RWPE1 (cell line): Measurements from ENCODE around the gene PPP1R27.

ENCODE experiments used
- CTCF ChIA-PET: fragments of 350-600 bp; sonication (Branson Sonifier 250); formaldehyde crosslinking; extraction: SDS; loops from one replicate; lab custom pipeline; 2021; lab: Yijun Ruan, JAX
- POLR2A ChIA-PET: fragments of 400-600 bp; formaldehyde crosslinking; extraction: SDS; loops from one replicate; lab custom pipeline; 2020; ENCODE audit warnings: antibody characterized with exemption; ENCODE audit not compliant: low non-redundant PET; lab: Yijun Ruan, JAX
- DNase-seq: peaks from one replicate; pipeline ENCODE4 v3.0.0; 2012; ENCODE audit warnings: low spot score
- H3K27ac ChIP-seq: fragments of 450-650 bp; 2 replicates; pipeline ENCODE4 v1.5.1; 2017
- TF ChIP-seq, protein P1 (sequence below): fragments of 450-650 bp; conservative IDR thresholded peaks from 2 replicates; pipeline ENCODE4 v1.5.1; 2017; ENCODE audit warnings: low read depth, mild to moderate bottlenecking

Gene PPP1R27

DNA sequence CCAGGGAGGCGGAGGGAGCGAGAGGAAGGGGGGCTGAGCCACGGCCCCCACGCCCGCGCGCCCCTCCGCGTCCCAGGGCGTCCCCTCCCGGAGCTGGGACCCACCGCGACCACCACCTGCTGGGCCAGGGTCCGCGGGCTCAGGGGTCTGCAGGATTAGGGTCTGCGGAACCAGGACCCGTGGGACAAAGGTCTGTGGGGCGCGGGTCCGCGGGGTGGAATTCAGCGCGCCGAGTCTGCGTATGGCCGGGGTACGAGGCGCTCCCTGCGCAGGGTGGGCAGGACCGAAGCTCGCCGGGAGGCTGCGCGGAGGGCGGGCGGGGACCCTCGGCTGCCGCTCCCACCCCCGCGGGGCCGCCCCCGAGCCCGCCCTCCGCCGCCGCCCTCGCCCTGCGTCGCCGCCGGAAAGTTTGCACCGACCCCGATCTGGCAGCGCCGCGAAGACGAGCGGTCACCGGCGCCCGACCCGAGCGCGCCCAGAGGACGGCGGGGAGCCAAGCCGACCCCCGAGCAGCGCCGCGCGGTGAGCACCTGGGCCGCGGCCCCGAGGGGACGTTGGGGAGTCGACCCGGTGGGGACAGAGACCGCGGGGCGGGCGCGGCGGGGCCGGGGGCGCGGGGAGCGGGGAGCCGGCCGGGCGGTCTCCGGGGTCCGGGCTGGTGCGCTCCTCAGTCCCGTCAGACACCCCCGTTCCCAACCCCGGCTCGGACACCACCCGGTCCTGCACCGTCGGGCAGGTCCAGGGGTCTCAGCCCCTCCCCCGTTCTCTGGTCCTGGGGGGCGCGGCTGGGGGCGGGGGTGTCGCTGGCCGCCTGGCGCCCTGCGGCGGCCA, 30.9 kb downstream of the PPP1R27 start, which contains the start of gene GCGR:
Gene GCGR (plus strand): TSS at position 423 of the 831 bp plus-strand sequence. CDS start 4,869 bp downstream, outside the sequence.
- POLR2A ChIA-PET, result no interaction called here
- no peak for DNase-seq
- CTCF ChIA-PET, result no interaction called here
- no peak within 1 kb of the TSS for H3K27ac ChIP-seq
- TF ChIP-seq, protein P1, sequence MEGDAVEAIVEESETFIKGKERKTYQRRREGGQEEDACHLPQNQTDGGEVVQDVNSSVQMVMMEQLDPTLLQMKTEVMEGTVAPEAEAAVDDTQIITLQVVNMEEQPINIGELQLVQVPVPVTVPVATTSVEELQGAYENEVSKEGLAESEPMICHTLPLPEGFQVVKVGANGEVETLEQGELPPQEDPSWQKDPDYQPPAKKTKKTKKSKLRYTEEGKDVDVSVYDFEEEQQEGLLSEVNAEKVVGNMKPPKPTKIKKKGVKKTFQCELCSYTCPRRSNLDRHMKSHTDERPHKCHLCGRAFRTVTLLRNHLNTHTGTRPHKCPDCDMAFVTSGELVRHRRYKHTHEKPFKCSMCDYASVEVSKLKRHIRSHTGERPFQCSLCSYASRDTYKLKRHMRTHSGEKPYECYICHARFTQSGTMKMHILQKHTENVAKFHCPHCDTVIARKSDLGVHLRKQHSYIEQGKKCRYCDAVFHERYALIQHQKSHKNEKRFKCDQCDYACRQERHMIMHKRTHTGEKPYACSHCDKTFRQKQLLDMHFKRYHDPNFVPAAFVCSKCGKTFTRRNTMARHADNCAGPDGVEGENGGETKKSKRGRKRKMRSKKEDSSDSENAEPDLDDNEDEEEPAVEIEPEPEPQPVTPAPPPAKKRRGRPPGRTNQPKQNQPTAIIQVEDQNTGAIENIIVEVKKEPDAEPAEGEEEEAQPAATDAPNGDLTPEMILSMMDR, result no peak

DNA sequence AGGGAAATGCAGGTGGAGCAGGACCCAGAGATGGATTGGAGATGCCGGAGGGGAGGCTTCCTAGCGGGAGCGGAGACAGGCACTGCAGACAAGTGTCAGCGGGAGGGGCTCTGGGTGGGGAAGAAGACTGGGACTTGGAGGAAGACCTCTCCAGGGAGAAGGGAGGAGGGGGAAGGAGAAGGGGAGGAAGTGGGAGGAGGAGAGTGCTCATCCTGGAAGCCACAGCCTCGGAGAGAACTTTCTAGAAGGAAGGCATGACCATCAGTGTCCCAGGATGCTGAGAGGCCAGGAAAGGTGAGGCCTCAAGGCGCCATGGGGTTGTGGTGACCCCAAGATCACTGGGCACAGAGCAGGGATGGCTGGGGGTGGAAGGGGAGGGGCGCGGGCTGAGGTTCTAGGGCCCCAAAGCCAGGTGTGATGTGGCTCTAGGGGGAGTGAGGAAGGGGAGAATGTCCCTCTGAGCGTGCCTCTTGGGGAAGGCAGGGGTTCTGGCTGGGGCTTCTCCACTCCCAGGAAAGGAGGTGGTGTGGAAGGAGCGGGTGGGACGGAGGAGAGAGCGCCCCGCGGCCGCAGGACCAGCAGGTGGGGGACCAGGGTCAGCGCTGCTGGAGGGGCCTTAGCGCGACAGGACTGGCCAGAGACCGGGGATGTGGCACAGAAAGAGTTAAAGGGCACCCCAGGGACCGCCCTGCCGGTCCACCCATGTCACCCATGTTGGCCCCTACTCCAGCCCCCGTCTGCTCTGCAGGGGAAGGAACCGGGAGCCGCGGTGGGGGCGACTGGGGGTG, 31.8 kb downstream of the PPP1R27 start:
- TF ChIP-seq, protein P1, result no peak
- ChIA-PET POLR2A (no interaction called here), CTCF (no interaction called here)
- no peak overlapping the region for H3K27ac ChIP-seq
- DNase-seq, result no peak

DNA sequence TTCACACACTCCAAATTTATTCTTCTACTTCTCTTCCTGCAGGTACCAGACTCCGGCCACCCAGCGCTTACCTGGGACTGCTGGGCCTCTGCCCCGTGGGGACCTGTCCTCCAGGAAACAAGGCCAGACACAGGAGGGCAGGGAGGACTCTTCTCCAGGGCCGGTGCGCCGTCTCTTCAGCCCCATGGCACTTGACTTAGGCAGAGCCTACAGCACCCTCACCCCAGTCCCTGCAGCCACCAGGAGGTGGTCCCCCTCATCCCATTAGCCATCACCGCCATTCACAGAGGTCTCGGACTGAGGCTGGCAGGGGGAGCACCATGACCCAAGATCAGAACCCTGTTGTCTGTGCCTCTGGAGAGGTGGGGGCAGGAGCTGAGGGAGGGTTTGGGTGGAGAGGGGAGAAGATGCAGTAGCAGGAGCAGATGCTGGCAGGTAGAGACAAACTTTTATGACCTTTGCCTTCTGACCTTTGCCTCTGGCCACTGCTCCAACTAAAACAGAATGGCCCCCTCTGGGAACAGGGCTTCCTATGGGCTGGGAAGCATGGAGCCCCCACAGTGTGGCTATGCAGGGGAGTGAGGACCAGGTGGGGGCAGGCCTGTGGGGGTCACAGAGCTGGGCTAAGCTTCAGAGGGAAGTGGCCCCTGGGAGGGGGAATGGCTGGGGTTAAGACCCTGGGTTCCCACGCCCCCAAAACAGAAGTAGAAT, 32.6 kb downstream of the PPP1R27 start:
- no peak for DNase-seq
- TF ChIP-seq, protein P1, result no peak
- POLR2A ChIA-PET, result no interaction called here
- no peak overlapping the region for H3K27ac ChIP-seq
- CTCF ChIA-PET, result no interaction called here

DNA sequence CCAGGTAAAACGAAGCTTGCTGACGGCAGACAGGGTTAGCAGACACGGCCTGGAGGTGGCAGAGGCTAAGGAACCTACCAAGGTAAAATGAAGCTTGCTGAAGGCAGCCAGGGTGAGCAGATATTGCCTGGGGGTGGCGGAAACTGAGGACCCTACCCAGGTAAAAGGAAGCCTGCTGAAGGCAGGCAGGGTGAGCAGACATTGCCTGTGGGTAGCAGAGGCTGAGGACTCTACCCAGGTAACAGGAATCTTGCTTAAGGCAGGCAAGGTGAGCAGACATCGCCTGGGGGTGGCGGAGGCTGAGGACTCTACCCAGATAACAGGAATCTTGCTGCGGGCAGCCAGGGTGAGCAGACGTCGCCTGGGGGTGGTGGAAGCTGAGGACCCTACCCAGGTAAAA, 33.5 kb downstream of the PPP1R27 start:
- no peak for DNase-seq
- TF ChIP-seq, protein P1, result no peak
- POLR2A ChIA-PET, result no interaction called here
- no peak overlapping the region for H3K27ac ChIP-seq
- CTCF ChIA-PET, result interaction anchor here (0.6 kb wide), 1 partner anchor 24 kb away, joined by 6 read pairs; no protein-coding TSS in a partner anchor

DNA sequence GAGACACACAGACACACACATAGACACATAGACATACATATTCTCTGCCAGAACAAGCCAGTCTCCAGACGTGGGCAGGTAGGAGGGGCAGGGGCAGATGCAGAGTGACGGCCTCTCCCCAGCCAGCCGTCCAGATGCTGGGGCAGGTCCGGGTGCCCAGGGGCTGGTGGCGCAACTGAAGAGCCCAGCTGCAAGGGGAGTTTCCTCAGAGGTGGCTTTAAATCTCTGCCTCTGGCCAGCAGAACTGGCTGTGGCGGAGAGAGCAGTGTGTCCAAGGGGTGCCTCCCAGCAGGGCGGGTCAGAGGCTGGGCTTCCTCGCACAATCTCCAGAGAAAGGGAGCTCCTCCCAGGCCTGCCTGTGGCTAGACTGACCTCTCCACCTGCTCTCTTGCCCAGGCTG, 40.3 kb downstream of the PPP1R27 start:
- ChIA-PET CTCF (interaction anchor here (0.6 kb wide), 1 partner anchor 40 kb away, joined by 3 read pairs; no protein-coding TSS in a partner anchor), POLR2A (no interaction called here)
- H3K27ac ChIP-seq, result peak overlapping the region; percentile 52
- DNase-seq, result no peak
- TF ChIP-seq, protein P1, result no peak

DNA sequence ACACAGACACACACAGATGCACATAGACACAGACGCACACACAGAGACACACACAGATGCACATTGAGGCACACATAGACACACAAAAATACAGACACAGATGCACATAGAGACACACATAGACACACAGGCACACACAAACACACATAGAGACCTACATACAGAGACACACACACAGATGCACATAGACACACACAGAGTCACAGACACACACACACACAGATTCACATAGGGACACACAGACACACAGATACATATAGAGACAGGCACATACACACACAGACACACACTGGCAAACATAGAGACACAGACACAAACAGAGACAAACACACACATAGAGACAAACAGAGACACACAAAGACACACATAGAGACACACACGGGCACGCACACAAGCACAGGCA, 40.8 kb downstream of the PPP1R27 start:
- DNase-seq, result no peak
- ChIA-PET CTCF (no interaction called here), POLR2A (no interaction called here)
- H3K27ac ChIP-seq, result peak overlapping the region; percentile 52; the same call in 1 of the 2 replicates
- TF ChIP-seq, protein P1, result no peak
